Upper lobe of left lung (tissue), 6 donors: Measurements from ENCODE around the gene SMAD3. TPM values are rescaled to one million over a fixed set of nuclear protein-coding genes. Genes with fewer than 3 reads are reported as not detected.

Source experiments
- ATAC-seq, 2 donors: fragments of 200-7000 bp; cut with Tn5 transposase; one replicate each; pipeline ENCODE4 v1.9.1; 2022; ENCODE audit warnings: mild to moderate bottlenecking in 2 of 2, moderate library complexity in 2 of 2; ENCODE audit not compliant: low FRiP score in 2 of 2
- DNase-seq, 2 donors: peaks; one replicate each; pipeline ENCODE4 v3.0.0-alpha.2; 2019 to 2020
- H3K27ac ChIP-seq, 4 donors: fragments of 200-600 bp; sonication (generic); one replicate each; pipeline ENCODE4 v1.5.1; 2016 to 2019
- H3K27me3 ChIP-seq, 4 donors: fragments of 200-600 bp; sonication (generic); one replicate each; pipeline ENCODE4 v1.5.1; 2017 to 2019
- H3K36me3 ChIP-seq, 4 donors: fragments of 200-600 bp; sonication (generic); one replicate each; pipeline ENCODE4 v1.5.1; 2016 to 2019
- H3K4me1 ChIP-seq, 4 donors: fragments of 200-600 bp; sonication (generic); one replicate each; pipeline ENCODE4 v1.5.1; 2018 to 2019
- H3K4me3 ChIP-seq, 4 donors: fragments of 200-600 bp; sonication (generic); one replicate each; pipeline ENCODE4 v1.5.1; 2017 to 2019; ENCODE audit warnings: mild to moderate bottlenecking in 2 of 4, moderate library complexity in 1 of 4
- H3K9me3 ChIP-seq, 4 donors: fragments of 200-600 bp; sonication (generic); one replicate each; pipeline ENCODE4 v1.5.1; 2018 to 2019
- EP300 ChIP-seq, 4 donors: sonication (generic); formaldehyde crosslinking; IDR thresholded peaks; one replicate each; pipeline ENCODE4 v1.5.1; 2017; ENCODE audit warnings: antibody characterized with exemption in 4 of 4, control low read depth in 2 of 4
- POLR2A ChIP-seq, 4 donors: fragments of 450-650 bp; IDR thresholded peaks; one replicate each; pipeline ENCODE4 v1.5.1; 2016 to 2017; ENCODE audit warnings: antibody characterized with exemption in 4 of 4, mild to moderate bottlenecking in 2 of 4
- POLR2AphosphoS5 ChIP-seq, 2 donors: sonication (generic); formaldehyde crosslinking; IDR thresholded peaks; one replicate each; pipeline ENCODE4 v1.5.1; 2017; ENCODE audit warnings: antibody characterized with exemption in 2 of 2
- WGBS, 2 donors: methylation state at CpG; one replicate each; pipeline ENCODE4 v1.1.5; 2017 to 2018; 5-methylcytosine and 5-hydroxymethylcytosine counted together
- total RNA-seq, 6 donors: library from RNA; depleted of rRNA in 4 of 6; stranded (reverse); fragments of >200 nt in 4 of 6; gene quantifications; one replicate each; pipeline versions ENCODE4 v1.1.0 to v1.2.1, GENCODE V29; 2016 to 2021
- TF ChIP-seq, protein P1 (sequence below), 6 experiments: fragments of 450-650 bp in 4 of 6; fragments of 200-600 bp in 2 of 6; sonication (generic) in 2 of 6; IDR thresholded peaks; one replicate each; pipeline ENCODE4 v1.5.1; 2016 to 2019; ENCODE audit warnings: antibody characterized with exemption in 6 of 6
- donor health status: DM: no; HTN: no; CAD: no; lungs with moderate emphysema.
- donor health status: DM: no; HTN: yes; CAD: no; lungs with severe emphysema.

The SMAD3 gene
- total RNA-seq, 6 donors from 2014 or later: 31.7 to 44.5 (median 36.3) TPM

DNA sequence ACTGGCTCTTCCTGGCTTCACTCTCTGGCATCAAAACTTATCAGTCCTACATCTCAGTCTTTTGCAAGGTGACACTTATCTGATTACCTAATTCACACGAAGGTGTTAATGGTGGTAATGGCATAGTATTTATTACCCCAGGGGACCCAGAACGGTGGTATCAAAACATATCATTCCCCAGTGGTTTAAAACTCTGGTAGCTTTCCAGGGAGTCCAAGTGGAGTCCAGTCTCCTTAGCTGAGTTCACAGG is 41.3 kb downstream of the SMAD3 start:
- WGBS, 2 donors: 24 to 40% methylated on average over 1 to 2 of the region's 2 CpGs
- no peaks in the 10 kb centered on the region for H3K36me3 ChIP-seq
- no peak for DNase-seq
- no peak for ATAC-seq
- no peaks in the 10 kb centered on the region for H3K9me3 ChIP-seq
- peak in 1 of 2 donors; percentile 1 for TF ChIP-seq POLR2AphosphoS5 (IDR thresholded peaks at IDR 0.05)
- TF ChIP-seq EP300 (IDR thresholded peaks at IDR 0.05): no peak
- peaks cover 67 to 85% (median 78%) of the 10 kb centered on the region in 4 donors for H3K4me1 ChIP-seq
- H3K27me3 ChIP-seq: no peaks in the 10 kb centered on the region
- H3K27ac ChIP-seq: peak overlapping the region; percentile 62 to 70 (median 64)
- H3K4me3 ChIP-seq: no peak overlapping the region

DNA sequence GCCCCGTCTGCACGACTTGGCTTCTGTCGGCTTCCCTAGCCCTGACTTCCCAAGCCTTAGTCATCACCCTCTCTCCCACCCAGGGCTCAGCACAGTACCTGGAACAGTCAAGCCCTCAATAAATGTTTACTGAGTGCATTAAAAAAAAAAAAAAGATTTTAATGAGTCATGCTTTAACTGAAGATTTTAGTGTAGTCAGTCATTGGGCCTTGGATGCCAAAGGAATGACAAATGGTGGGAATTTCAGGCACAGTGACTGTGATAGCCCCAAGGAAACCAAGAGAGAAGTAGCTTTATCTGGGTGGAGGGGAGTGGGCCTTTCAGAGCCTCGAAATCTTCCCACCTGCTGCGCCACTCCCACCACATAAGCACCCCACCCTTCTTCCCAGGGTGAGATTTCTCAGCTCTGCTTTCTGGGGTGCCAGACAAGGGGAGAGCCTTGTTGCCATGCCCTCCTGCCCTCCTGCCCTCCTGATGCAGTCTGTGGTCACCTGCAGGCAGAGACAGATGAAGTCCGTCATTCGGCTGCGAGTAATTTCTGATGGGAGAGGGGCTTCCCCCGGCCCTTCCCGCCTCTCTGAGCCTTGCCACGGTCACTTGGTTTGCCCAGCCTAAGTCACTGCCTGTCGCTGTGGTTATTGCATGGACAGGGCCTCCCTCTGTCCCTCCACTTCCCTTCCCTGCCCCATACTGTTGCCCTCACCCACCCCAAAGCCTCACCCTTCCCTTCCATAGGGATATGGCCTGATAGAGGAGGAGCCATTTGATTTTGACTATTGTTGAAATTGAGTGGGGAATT is 41.8 kb downstream of the SMAD3 start:
- Histone ChIP-seq H3K9me3 (no peaks in the 10 kb centered on the region), H3K4me1 (peaks cover 67 to 85% (median 77%) of the 10 kb centered on the region in 4 donors), H3K27ac (peak overlapping the region; percentile 31 to 64 (median 63)), H3K36me3 (no peaks in the 10 kb centered on the region), H3K27me3 (no peaks in the 10 kb centered on the region), H3K4me3 (no peak overlapping the region)
- ATAC-seq: peak; percentile 76 to 87
- DNase-seq: peak in 1 of 2 donors; percentile 85
- 60 to 75% methylated on average over 12 of the region's 12 CpGs for WGBS, 2 donors
- TF ChIP-seq POLR2AphosphoS5 (IDR thresholded peaks at IDR 0.05) (peak; percentile 44 to 45), POLR2A (IDR thresholded peaks at IDR 0.05) (no peak)
- TF ChIP-seq, protein P1, sequence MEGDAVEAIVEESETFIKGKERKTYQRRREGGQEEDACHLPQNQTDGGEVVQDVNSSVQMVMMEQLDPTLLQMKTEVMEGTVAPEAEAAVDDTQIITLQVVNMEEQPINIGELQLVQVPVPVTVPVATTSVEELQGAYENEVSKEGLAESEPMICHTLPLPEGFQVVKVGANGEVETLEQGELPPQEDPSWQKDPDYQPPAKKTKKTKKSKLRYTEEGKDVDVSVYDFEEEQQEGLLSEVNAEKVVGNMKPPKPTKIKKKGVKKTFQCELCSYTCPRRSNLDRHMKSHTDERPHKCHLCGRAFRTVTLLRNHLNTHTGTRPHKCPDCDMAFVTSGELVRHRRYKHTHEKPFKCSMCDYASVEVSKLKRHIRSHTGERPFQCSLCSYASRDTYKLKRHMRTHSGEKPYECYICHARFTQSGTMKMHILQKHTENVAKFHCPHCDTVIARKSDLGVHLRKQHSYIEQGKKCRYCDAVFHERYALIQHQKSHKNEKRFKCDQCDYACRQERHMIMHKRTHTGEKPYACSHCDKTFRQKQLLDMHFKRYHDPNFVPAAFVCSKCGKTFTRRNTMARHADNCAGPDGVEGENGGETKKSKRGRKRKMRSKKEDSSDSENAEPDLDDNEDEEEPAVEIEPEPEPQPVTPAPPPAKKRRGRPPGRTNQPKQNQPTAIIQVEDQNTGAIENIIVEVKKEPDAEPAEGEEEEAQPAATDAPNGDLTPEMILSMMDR (IDR thresholded peaks at IDR 0.05): no peak

DNA sequence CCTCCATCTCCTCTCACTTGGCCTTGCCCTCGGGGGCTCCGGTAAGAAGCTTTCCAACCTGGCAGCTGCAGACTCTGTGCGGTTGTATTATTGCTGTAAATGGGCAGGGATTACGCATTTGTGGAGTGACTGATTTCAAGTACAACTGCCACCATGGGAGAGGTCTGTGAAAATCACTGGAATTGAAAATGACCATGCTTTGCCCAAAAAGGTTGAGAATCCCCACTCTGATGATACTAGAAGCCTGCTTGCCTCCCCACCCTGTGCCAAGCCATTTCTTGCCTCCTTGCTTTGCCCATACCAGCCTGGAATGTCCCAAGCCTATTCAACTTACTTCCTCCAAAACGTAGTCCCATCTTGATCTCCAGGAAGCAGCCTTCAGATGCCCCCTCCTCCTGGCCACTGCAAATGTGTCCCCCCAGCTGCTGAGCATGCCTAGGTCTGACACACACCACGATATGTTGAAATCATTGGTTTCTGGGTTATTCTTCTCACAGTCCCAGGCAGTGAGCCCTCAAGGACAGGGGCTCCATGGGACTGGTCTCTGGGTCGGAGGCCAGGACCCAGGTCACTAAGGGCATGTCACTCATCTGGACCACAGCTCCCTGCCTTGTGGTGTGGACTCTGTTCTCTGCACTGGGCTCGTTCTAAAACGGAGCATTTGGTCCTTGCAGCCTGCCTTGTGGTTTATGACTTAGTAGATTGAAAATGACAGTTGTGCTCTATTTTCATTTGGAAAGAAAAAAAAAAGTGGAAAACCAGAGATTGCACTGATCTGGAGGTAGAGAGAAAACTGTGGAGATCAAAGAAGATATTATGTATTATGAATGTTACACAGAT is 42.9 kb downstream of the SMAD3 start:
- H3K27ac ChIP-seq: peak overlapping the region in 2 of 4 donors; percentile 45 to 64

DNA sequence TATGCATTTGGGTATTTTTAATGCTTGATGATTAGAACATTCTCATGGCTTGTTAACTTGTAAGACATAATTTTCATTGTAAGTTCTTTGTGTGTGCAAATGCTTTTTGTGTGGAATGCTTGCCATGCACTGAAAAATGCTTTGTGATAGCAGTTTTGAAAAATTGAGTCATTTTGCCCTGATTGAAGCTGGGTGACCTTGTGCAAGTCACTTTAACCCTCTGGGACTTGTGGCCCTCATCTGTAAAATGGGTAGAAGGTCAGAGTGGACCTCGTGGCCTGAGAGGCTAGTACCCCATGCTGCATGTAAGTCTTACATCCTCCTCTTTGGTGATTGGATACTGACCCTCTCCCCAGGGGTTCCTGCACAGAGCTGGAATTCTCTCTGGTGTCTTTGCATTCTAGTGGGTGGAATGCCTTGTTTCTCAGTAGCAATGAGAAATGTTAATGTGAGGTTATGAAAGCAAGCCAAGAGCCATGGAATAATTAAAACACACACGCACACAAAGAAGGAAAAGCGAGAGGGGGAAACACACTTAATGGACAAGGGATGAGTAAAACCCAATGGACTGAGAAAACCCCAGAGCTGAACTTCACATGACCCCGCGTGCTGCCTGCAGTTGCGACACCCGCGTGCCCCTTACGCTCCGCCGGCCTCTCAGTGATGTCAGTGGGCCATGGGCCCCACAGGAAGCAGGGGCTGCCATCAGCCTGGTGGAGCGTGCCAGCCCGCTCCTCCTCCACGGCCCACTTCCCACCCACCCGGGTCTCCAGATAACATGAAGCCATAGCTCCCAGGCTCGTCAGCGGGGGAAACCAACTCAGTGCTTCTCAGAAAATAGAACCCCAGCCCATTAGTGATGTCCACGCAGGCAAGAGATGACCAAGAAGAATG is 44.0 kb downstream of the SMAD3 start:
- Histone ChIP-seq H3K9me3 (no peaks in the 10 kb centered on the region), H3K36me3 (no peaks in the 10 kb centered on the region), H3K27me3 (no peaks in the 10 kb centered on the region), H3K27ac (peak overlapping the region; percentile 42 to 66 (median 51)), H3K4me1 (peaks cover 54 to 67% (median 62%) of the 10 kb centered on the region in 4 donors), H3K4me3 (no peak overlapping the region)
- ATAC-seq: peak in 1 of 2 donors; percentile 80
- 58 to 71% methylated on average over 18 of the region's 18 CpGs for WGBS, 2 donors
- peak in 1 of 4 donors; percentile 16 for TF ChIP-seq POLR2A (IDR thresholded peaks at IDR 0.05)
- TF ChIP-seq, protein P1 (IDR thresholded peaks at IDR 0.05): no peak
- TF ChIP-seq EP300 (IDR thresholded peaks at IDR 0.05): peak in 1 of 4 donors; percentile 77
- TF ChIP-seq POLR2AphosphoS5 (IDR thresholded peaks at IDR 0.05): peak; percentile 77 to 81
- peak; percentile 59 to 89 for DNase-seq

More for the DNA sequence above, 42.9 kb downstream of the SMAD3 start:
- Histone ChIP-seq H3K36me3 (no peaks in the 10 kb centered on the region), H3K4me1 (peaks cover 64 to 76% (median 71%) of the 10 kb centered on the region in 4 donors), H3K4me3 (no peak overlapping the region), H3K27me3 (no peaks in the 10 kb centered on the region), H3K9me3 (no peaks in the 10 kb centered on the region)
- WGBS, 2 donors: 64 to 70% methylated on average over 8 to 9 of the region's 9 CpGs
- TF ChIP-seq, protein P1 (IDR thresholded peaks at IDR 0.05): no peak
- TF ChIP-seq POLR2A (IDR thresholded peaks at IDR 0.05) (no peak), POLR2AphosphoS5 (IDR thresholded peaks at IDR 0.05) (no peak), EP300 (IDR thresholded peaks at IDR 0.05) (no peak)
- no peak for DNase-seq
- ATAC-seq: no peak
